ENCODE data around the gene POU6F2.

POU6F2 gene, protein sequence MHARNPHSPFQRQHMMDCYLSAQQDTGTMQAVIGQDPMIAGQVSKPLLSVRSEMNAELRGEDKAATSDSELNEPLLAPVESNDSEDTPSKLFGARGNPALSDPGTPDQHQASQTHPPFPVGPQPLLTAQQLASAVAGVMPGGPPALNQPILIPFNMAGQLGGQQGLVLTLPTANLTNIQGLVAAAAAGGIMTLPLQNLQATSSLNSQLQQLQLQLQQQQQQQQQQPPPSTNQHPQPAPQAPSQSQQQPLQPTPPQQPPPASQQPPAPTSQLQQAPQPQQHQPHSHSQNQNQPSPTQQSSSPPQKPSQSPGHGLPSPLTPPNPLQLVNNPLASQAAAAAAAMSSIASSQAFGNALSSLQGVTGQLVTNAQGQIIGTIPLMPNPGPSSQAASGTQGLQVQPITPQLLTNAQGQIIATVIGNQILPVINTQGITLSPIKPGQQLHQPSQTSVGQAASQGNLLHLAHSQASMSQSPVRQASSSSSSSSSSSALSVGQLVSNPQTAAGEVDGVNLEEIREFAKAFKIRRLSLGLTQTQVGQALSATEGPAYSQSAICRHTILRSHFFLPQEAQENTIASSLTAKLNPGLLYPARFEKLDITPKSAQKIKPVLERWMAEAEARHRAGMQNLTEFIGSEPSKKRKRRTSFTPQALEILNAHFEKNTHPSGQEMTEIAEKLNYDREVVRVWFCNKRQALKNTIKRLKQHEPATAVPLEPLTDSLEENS

GRCh38 chr7:38977685-38978084 lies at the start of gene POU6F2:
Gene POU6F2 (plus strand): TSS chr7:38977909. CDS start chr7:38977954, 45 bp downstream.
- Histone ChIP-seq H3K36me3 (ENCODE audit: control insufficient read depth in 1 of 2, insufficient read depth in 2 of 2, low read length in 2 of 2) (no peaks in the 10 kb centered on the region), H3K9ac (ENCODE audit: low read depth in 1 of 2, low read length in 2 of 2) (no peak within 1 kb of the TSS), H3K4me3 (ENCODE audit: low read depth in 1 of 2, low read length in 2 of 2) (no peak within 1 kb of the TSS), H3K27ac (ENCODE audit: low read depth, low read length) (no peak within 1 kb of the TSS), H3K27me3 (ENCODE audit: control insufficient read depth in 1 of 2, insufficient read depth in 2 of 2, low read length in 2 of 2) (peaks cover 3 to 27% of the 10 kb centered on the region in 2 donors), H3K9me3 (ENCODE audit: control insufficient read depth in 1 of 2, low read length in 2 of 2) (no peaks in the 10 kb centered on the region), H3K4me1 (ENCODE audit: control insufficient read depth in 1 of 2, insufficient read depth in 2 of 2, low read length in 2 of 2) (no peaks in the 10 kb centered on the region)

DNA sequence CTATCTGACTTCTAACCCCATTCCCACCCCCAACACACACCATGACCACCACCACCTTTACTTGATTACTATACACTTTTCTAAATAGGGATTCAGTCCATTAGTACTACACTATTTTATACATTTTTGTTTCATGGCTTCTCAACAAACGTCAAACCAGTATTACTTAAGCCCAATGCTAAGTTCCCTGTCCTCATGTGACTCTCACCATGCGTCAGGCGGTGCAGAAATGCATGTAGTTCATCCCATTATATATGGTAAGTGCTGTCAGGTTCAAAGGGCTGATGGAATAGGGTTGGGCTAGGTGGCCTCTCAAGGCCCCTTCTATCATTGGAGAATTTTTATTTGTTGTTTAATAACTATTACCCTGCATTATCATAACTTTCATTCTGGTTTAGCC lies 49.2 kb upstream of the POU6F2 start:
- no peaks in the 10 kb centered on the region for H3K36me3 ChIP-seq (ENCODE audit: control insufficient read depth in 1 of 2, insufficient read depth in 2 of 2, low read length in 2 of 2)
- no peaks in the 10 kb centered on the region for H3K27me3 ChIP-seq (ENCODE audit: control insufficient read depth in 1 of 2, insufficient read depth in 2 of 2, low read length in 2 of 2)
- no peaks in the 10 kb centered on the region for H3K4me1 ChIP-seq (ENCODE audit: control insufficient read depth in 1 of 2, insufficient read depth in 2 of 2, low read length in 2 of 2)
- H3K9ac ChIP-seq (ENCODE audit: low read depth in 1 of 2, low read length in 2 of 2) = no peak overlapping the region
- no peaks in the 10 kb centered on the region for H3K9me3 ChIP-seq (ENCODE audit: control insufficient read depth in 1 of 2, low read length in 2 of 2)
- H3K4me3 ChIP-seq (ENCODE audit: low read depth in 1 of 2, low read length in 2 of 2) = no peak overlapping the region
- no peak overlapping the region for H3K27ac ChIP-seq (ENCODE audit: low read depth, low read length)

GRCh38 chr7:38929460-38930171 lies 48.1 kb upstream of the POU6F2 start:
- H3K4me1 ChIP-seq (ENCODE audit: control insufficient read depth in 1 of 2, insufficient read depth in 2 of 2, low read length in 2 of 2) = no peaks in the 10 kb centered on the region
- no peak overlapping the region for H3K27ac ChIP-seq (ENCODE audit: low read depth, low read length)
- H3K4me3 ChIP-seq (ENCODE audit: low read depth in 1 of 2, low read length in 2 of 2) = no peak overlapping the region
- no peak overlapping the region for H3K9ac ChIP-seq (ENCODE audit: low read depth in 1 of 2, low read length in 2 of 2)
- H3K9me3 ChIP-seq (ENCODE audit: control insufficient read depth in 1 of 2, low read length in 2 of 2) = no peaks in the 10 kb centered on the region
- H3K27me3 ChIP-seq (ENCODE audit: control insufficient read depth in 1 of 2, insufficient read depth in 2 of 2, low read length in 2 of 2) = no peaks in the 10 kb centered on the region
- no peaks in the 10 kb centered on the region for H3K36me3 ChIP-seq (ENCODE audit: control insufficient read depth in 1 of 2, insufficient read depth in 2 of 2, low read length in 2 of 2)

DNA sequence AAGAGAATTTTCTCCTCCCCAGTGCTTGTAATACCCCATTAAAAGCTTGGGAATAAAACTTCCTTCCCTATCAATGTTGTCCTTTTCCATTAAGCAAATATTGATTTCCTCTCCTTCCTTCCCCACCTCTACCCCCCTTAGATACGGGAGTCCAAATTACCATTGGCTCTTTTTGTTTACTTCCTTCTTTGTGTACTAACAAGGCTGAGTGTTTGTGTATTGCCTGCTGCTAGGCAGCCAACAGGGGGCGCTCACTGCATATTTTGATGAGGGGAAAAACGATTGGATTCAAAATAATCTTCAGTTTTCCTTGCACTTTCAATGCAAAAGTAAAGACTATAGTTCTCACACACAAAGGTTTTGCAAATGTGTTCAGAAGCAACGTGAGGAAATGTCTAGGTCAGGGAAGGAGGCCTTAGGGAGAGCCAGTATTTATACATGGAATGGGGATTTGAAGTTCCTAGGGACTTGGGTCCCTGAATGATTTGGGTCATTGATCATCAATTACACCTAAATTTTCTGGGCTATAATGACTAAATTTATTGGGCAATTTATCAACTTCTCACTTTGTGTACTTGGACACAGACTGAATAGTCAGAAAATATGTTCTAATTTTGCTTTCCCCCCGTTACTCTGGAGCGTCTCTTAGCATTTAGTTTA lies 45.1 kb upstream of the POU6F2 start:
- H3K36me3 ChIP-seq (ENCODE audit: control insufficient read depth in 1 of 2, insufficient read depth in 2 of 2, low read length in 2 of 2) = no peaks in the 10 kb centered on the region
- H3K4me1 ChIP-seq (ENCODE audit: control insufficient read depth in 1 of 2, insufficient read depth in 2 of 2, low read length in 2 of 2) = no peaks in the 10 kb centered on the region
- H3K9ac ChIP-seq (ENCODE audit: low read depth in 1 of 2, low read length in 2 of 2) = no peak overlapping the region
- H3K9me3 ChIP-seq (ENCODE audit: control insufficient read depth in 1 of 2, low read length in 2 of 2) = no peaks in the 10 kb centered on the region
- H3K4me3 ChIP-seq (ENCODE audit: low read depth in 1 of 2, low read length in 2 of 2) = no peak overlapping the region
- H3K27ac ChIP-seq (ENCODE audit: low read depth, low read length) = no peak overlapping the region
- H3K27me3 ChIP-seq (ENCODE audit: control insufficient read depth in 1 of 2, insufficient read depth in 2 of 2, low read length in 2 of 2) = no peaks in the 10 kb centered on the region

GRCh38 chr7:38934051-38934450 lies 43.7 kb upstream of the POU6F2 start:
- no peak overlapping the region for H3K27ac ChIP-seq (ENCODE audit: low read depth, low read length)
- no peak overlapping the region for H3K9ac ChIP-seq (ENCODE audit: low read depth in 1 of 2, low read length in 2 of 2)

DNA sequence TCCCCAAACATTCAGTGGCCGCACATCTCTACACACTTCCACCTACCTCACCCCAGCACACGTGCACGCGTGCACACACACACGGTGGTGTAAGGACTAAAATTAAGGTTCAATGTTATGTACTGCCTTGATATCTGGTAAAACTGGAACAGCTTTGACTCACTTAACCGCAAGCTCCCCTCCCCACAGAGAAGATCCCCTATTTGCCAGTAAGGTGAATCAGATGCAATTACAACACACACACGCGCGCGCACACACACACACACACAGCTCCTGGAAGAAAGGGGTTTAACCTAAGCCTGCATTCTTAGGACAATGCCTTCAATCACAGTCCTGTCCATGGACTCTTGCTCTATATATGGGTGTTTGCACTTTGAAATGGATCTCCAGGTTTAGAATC lies 43.2 kb upstream of the POU6F2 start:
- Histone ChIP-seq H3K4me1 (ENCODE audit: control insufficient read depth in 1 of 2, insufficient read depth in 2 of 2, low read length in 2 of 2) (no peaks in the 10 kb centered on the region), H3K9ac (ENCODE audit: low read depth in 1 of 2, low read length in 2 of 2) (no peak overlapping the region), H3K27ac (ENCODE audit: low read depth, low read length) (no peak overlapping the region), H3K27me3 (ENCODE audit: control insufficient read depth in 1 of 2, insufficient read depth in 2 of 2, low read length in 2 of 2) (no peaks in the 10 kb centered on the region), H3K36me3 (ENCODE audit: control insufficient read depth in 1 of 2, insufficient read depth in 2 of 2, low read length in 2 of 2) (no peaks in the 10 kb centered on the region), H3K9me3 (ENCODE audit: control insufficient read depth in 1 of 2, low read length in 2 of 2) (no peaks in the 10 kb centered on the region), H3K4me3 (ENCODE audit: low read depth in 1 of 2, low read length in 2 of 2) (no peak overlapping the region)

More at GRCh38 chr7:38934051-38934450, 43.7 kb upstream of the POU6F2 start:
- no peaks in the 10 kb centered on the region for H3K9me3 ChIP-seq (ENCODE audit: control insufficient read depth in 1 of 2, low read length in 2 of 2)
- H3K4me3 ChIP-seq (ENCODE audit: low read depth in 1 of 2, low read length in 2 of 2) = no peak overlapping the region
- H3K4me1 ChIP-seq (ENCODE audit: control insufficient read depth in 1 of 2, insufficient read depth in 2 of 2, low read length in 2 of 2) = no peaks in the 10 kb centered on the region
- H3K36me3 ChIP-seq (ENCODE audit: control insufficient read depth in 1 of 2, insufficient read depth in 2 of 2, low read length in 2 of 2) = no peaks in the 10 kb centered on the region
- no peaks in the 10 kb centered on the region for H3K27me3 ChIP-seq (ENCODE audit: control insufficient read depth in 1 of 2, insufficient read depth in 2 of 2, low read length in 2 of 2)

DNA sequence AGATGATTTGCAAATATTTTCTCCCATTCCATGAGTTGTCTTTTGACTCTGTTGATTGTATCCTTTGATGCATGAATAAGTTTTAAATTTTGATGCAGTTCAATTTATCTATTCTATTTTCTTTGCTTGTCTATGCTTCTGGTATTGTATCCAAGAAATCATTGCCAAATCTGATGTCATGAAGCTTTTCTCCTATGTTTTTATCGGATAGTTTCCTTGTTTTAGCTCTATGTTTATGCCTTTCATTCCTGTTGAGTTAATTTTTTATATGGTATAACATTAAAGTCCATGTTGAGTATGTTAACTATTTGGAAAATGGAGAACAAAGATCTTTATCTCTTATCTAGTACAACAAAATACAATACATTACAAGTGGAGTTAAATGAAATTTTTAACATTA lies 41.1 kb upstream of the POU6F2 start:
- H3K4me1 ChIP-seq (ENCODE audit: control insufficient read depth in 1 of 2, insufficient read depth in 2 of 2, low read length in 2 of 2) = no peaks in the 10 kb centered on the region
- H3K9me3 ChIP-seq (ENCODE audit: control insufficient read depth in 1 of 2, low read length in 2 of 2) = no peaks in the 10 kb centered on the region
- H3K27ac ChIP-seq (ENCODE audit: low read depth, low read length) = no peak overlapping the region
- H3K27me3 ChIP-seq (ENCODE audit: control insufficient read depth in 1 of 2, insufficient read depth in 2 of 2, low read length in 2 of 2) = no peaks in the 10 kb centered on the region
- no peak overlapping the region for H3K4me3 ChIP-seq (ENCODE audit: low read depth in 1 of 2, low read length in 2 of 2)
- H3K36me3 ChIP-seq (ENCODE audit: control insufficient read depth in 1 of 2, insufficient read depth in 2 of 2, low read length in 2 of 2) = no peaks in the 10 kb centered on the region
- no peak overlapping the region for H3K9ac ChIP-seq (ENCODE audit: low read depth in 1 of 2, low read length in 2 of 2)

- H3K9me3 ChIP-seq (ENCODE audit: control insufficient read depth in 1 of 2, low read length in 2 of 2) = no peaks in the 10 kb centered on the region
- H3K27me3 ChIP-seq (ENCODE audit: control insufficient read depth in 1 of 2, insufficient read depth in 2 of 2, low read length in 2 of 2) = no peaks in the 10 kb centered on the region
- H3K9ac ChIP-seq (ENCODE audit: low read depth in 1 of 2, low read length in 2 of 2) = no peak overlapping the region
- H3K36me3 ChIP-seq (ENCODE audit: control insufficient read depth in 1 of 2, insufficient read depth in 2 of 2, low read length in 2 of 2) = no peaks in the 10 kb centered on the region
- no peak overlapping the region for H3K4me3 ChIP-seq (ENCODE audit: low read depth in 1 of 2, low read length in 2 of 2)
- no peak overlapping the region for H3K27ac ChIP-seq (ENCODE audit: low read depth, low read length)
- no peaks in the 10 kb centered on the region for H3K4me1 ChIP-seq (ENCODE audit: control insufficient read depth in 1 of 2, insufficient read depth in 2 of 2, low read length in 2 of 2)
Observed at GRCh38 chr7:38938001-38938485, 39.7 kb upstream of the POU6F2 start.

DNA sequence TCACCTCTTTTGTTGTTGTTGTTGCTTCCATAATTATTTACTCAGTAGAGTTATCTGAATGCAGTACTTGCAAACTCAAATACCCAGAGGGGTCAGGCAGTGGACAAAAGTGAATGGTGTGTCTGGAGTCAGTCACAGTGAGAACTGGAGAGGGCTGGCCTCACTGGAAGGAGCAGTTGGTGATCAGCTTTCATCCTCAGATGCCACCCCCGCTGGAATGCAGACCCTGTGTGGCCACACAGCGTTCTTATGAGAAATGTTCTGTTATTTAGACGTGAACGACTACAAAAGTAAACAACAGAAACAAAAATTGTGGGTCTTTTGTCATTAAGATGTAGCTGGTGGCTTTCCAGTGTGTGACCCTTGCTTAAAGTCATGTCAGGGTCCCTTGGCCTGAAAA lies 39.1 kb upstream of the POU6F2 start:
- Histone ChIP-seq H3K9me3 (ENCODE audit: control insufficient read depth in 1 of 2, low read length in 2 of 2) (no peaks in the 10 kb centered on the region), H3K4me1 (ENCODE audit: control insufficient read depth in 1 of 2, insufficient read depth in 2 of 2, low read length in 2 of 2) (no peaks in the 10 kb centered on the region), H3K27me3 (ENCODE audit: control insufficient read depth in 1 of 2, insufficient read depth in 2 of 2, low read length in 2 of 2) (no peaks in the 10 kb centered on the region), H3K4me3 (ENCODE audit: low read depth in 1 of 2, low read length in 2 of 2) (no peak overlapping the region), H3K9ac (ENCODE audit: low read depth in 1 of 2, low read length in 2 of 2) (no peak overlapping the region), H3K36me3 (ENCODE audit: control insufficient read depth in 1 of 2, insufficient read depth in 2 of 2, low read length in 2 of 2) (no peaks in the 10 kb centered on the region), H3K27ac (ENCODE audit: low read depth, low read length) (no peak overlapping the region)
